Keratinocyte (primary cell): ENCODE data around the gene MIB1. TPM values are rescaled to one million over a fixed set of nuclear protein-coding genes. Genes with fewer than 3 reads are reported as not detected.

Source experiments
- DNase-seq: peaks from one replicate; pipeline ENCODE4 v3.0.0-alpha.2; 2011; ENCODE audit warnings: low read depth, missing footprints, low spot score
- FAIRE-seq: peaks from 2 replicates; lab custom pipeline; 2011; peaks lifted over from hg19 to GRCh38; lab: Jason Lieb, UNC
- H2AFZ ChIP-seq: 2 replicates; pipeline ENCODE4 v1.6.0; 2012; ENCODE audit warnings: low read length, control low read depth, inconsistent platforms; ENCODE audit not compliant: control insufficient read depth
- H3K27ac ChIP-seq: 2 replicates; pipeline ENCODE4 v1.5.1; 2011; ENCODE audit warnings: low read length; ENCODE audit not compliant: control insufficient read depth, insufficient read depth
- H3K27me3 ChIP-seq: 3 replicates; pipeline ENCODE4 v1.6.0; 2011; ENCODE audit warnings: low read length; ENCODE audit not compliant: control insufficient read depth, insufficient read depth; ENCODE audit errors: extremely low read depth
- H3K36me3 ChIP-seq, 2 experiments: 2 replicates in 1 of 2; 3 replicates in 1 of 2; pipeline ENCODE4 v1.5.1; 2011; ENCODE audit warnings: low read length in 2 of 2, mild to moderate bottlenecking in 1 of 2; ENCODE audit not compliant: control insufficient read depth in 2 of 2, insufficient read depth in 2 of 2; ENCODE audit errors: extremely low read depth in 1 of 2
- H3K4me1 ChIP-seq: 3 replicates; pipeline ENCODE4 v1.5.1; 2011; ENCODE audit warnings: low read length; ENCODE audit not compliant: control insufficient read depth, insufficient read depth; ENCODE audit errors: extremely low read depth
- H3K4me2 ChIP-seq: 3 replicates; pipeline ENCODE4 v1.6.0; 2011; ENCODE audit warnings: low read depth, low read length; ENCODE audit not compliant: control insufficient read depth, insufficient read depth; ENCODE audit errors: extremely low read depth
- H3K4me3 ChIP-seq, 3 experiments: fragments of 200-600 bp in 1 of 3; sonication (generic) in 1 of 3; 2 replicates in 2 of 3; 3 replicates in 1 of 3; pipeline ENCODE4 v1.5.1; 2011 to 2016; ENCODE audit warnings: low read length in 3 of 3, mild to moderate bottlenecking in 3 of 3, control low read depth in 2 of 3, inconsistent platforms in 1 of 3, low read depth in 1 of 3, mixed read lengths in 1 of 3, mixed run types in 1 of 3, moderate library complexity in 1 of 3; ENCODE audit not compliant: control insufficient read depth in 2 of 3, insufficient read depth in 2 of 3; ENCODE audit errors: extremely low read depth in 1 of 3
- H3K79me2 ChIP-seq: 2 replicates; pipeline ENCODE4 v1.6.0; 2012; ENCODE audit warnings: low read length; ENCODE audit not compliant: control insufficient read depth, insufficient read depth
- H3K9ac ChIP-seq: 3 replicates; pipeline ENCODE4 v1.6.0; 2011; ENCODE audit warnings: low read length; ENCODE audit not compliant: control insufficient read depth, insufficient read depth; ENCODE audit errors: extremely low read depth
- H3K9me1 ChIP-seq: 3 replicates; pipeline ENCODE4 v1.6.0; 2011; ENCODE audit warnings: low read length; ENCODE audit not compliant: control insufficient read depth, insufficient read depth; ENCODE audit errors: extremely low read depth
- H3K9me3 ChIP-seq: 2 replicates; pipeline ENCODE4 v1.5.1; 2012; ENCODE audit warnings: low read depth, low read length; ENCODE audit not compliant: control insufficient read depth
- H4K20me1 ChIP-seq: 3 replicates; pipeline ENCODE4 v1.6.0; 2011; ENCODE audit warnings: low read length; ENCODE audit not compliant: control insufficient read depth, insufficient read depth; ENCODE audit errors: extremely low read depth
- EZH2 ChIP-seq: IDR thresholded peaks from one replicate; pipeline ENCODE4 v1.6.1; 2012; ENCODE audit warnings: inconsistent platforms, mild to moderate bottlenecking, low read length, moderate library complexity
- dilution Hi-C: fragments of 300-500 bp; cut with MboI; formaldehyde crosslinking; loops from one replicate; pipeline ENCODE4 v1.7.0; 2020; ENCODE audit warnings: low sequenced_read_pairs; ENCODE audit not compliant: extremely low pct_ligation_motif_present
- polyA plus RNA-seq, 5 experiments: library from polyadenylated mRNA; depleted of rRNA in 3 of 5; stranded (reverse) in 3 of 5; stranded (forward) in 1 of 5; unstranded in 1 of 5; fragments of >200 nt; gene quantifications; 1 replicate in 1 of 5; 2 replicates in 3 of 5; 3 replicates in 1 of 5; pipeline versions ENCODE4 v1.2.1 to v1.2.3, GENCODE V29; 2011 to 2012; ENCODE audit warnings: missing spikeins in 2 of 5, low read depth in 1 of 5, low replicate concordance in 1 of 5
- TF ChIP-seq, protein P1 (sequence below), 3 experiments: IDR thresholded peaks in 1 of 3; conservative IDR thresholded peaks in 1 of 3; optimal IDR thresholded peaks in 1 of 3; 2 replicates in 2 of 3; 3 replicates in 1 of 3; pipeline versions ENCODE3 to v1.5.1; 2011; ENCODE audit warnings: low read length in 3 of 3, mild to moderate bottlenecking in 3 of 3, moderate library complexity in 2 of 3, control low read depth in 1 of 3, inconsistent platforms in 1 of 3; ENCODE audit not compliant: insufficient read depth in 2 of 3; ENCODE audit errors: extremely low read depth in 1 of 3

MIB1 gene
- polyA plus RNA-seq, 1 donor (not counting 4 experiments of a cell fraction or from before 2014, with no cell fraction given), result 24.8 TPM

DNA sequence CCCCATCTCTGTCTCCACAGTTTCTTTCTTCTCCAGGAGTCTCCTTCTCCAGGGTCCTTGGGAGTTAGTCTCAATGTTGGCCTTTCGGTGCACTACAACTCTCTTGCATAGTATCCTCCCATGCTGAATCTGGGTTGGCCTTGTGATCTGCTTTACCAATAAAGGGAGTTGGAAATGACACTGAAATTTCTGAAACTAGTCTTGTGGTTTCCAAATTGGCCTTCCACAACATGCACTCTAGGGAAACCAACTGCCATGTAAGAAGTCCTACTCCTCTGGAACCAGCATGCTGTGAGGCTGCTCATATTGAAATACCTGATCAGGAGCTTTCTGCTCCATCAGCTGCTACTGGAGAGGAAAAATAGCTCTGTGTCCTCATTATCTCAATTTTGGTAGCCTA lies 26.1 kb upstream of the MIB1 start:
- dilution Hi-C loops, result no loop called here
- TF ChIP-seq, protein P1, sequence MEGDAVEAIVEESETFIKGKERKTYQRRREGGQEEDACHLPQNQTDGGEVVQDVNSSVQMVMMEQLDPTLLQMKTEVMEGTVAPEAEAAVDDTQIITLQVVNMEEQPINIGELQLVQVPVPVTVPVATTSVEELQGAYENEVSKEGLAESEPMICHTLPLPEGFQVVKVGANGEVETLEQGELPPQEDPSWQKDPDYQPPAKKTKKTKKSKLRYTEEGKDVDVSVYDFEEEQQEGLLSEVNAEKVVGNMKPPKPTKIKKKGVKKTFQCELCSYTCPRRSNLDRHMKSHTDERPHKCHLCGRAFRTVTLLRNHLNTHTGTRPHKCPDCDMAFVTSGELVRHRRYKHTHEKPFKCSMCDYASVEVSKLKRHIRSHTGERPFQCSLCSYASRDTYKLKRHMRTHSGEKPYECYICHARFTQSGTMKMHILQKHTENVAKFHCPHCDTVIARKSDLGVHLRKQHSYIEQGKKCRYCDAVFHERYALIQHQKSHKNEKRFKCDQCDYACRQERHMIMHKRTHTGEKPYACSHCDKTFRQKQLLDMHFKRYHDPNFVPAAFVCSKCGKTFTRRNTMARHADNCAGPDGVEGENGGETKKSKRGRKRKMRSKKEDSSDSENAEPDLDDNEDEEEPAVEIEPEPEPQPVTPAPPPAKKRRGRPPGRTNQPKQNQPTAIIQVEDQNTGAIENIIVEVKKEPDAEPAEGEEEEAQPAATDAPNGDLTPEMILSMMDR (optimal IDR thresholded peaks at IDR 0.05 in 1 of 3, IDR thresholded peaks at IDR 0.05 in 1 of 3, conservative IDR thresholded peaks at IDR 0.05 in 1 of 3; ENCODE audit: extremely low read depth in 1 of 3, insufficient read depth in 2 of 3, low read length in 3 of 3), result no peak
- no peak for TF ChIP-seq EZH2

DNA sequence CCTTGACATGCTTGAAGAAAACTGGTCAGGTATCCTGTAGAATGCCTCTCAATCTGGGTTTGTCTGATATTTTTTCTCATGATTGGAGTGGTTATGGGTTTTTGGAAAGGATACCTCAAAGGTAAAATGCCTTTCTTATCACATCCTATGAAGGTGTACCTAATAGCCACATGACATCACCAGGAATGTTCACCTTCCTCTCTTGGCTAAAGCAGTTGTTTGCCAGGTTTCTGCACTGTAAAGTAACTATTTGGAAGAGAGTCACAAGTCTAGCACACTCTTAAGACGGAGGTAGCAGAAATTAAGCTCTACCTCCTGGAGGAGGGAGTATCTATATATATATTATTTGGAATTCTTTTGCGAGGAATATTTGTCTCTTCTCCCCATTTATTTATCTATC lies 17.9 kb upstream of the MIB1 start:
- TF ChIP-seq, protein P1 (optimal IDR thresholded peaks at IDR 0.05 in 1 of 3, IDR thresholded peaks at IDR 0.05 in 1 of 3, conservative IDR thresholded peaks at IDR 0.05 in 1 of 3; ENCODE audit: extremely low read depth in 1 of 3, insufficient read depth in 2 of 3, low read length in 3 of 3), result no peak
- no peak for TF ChIP-seq EZH2
- Histone ChIP-seq H3K4me3 (no peak overlapping the region), H3K79me2 (no peaks in the 10 kb centered on the region), H3K27ac (no peak overlapping the region), H3K9me3 (no peaks in the 10 kb centered on the region), H3K9ac (no peak overlapping the region), H3K9me1 (no peaks in the 10 kb centered on the region), H3K36me3 (no peaks in the 10 kb centered on the region), H3K4me2 (no peak overlapping the region), H4K20me1 (no peaks in the 10 kb centered on the region), H3K4me1 (no peaks in the 10 kb centered on the region), H2AFZ (no peak overlapping the region), H3K27me3 (no peaks in the 10 kb centered on the region)
- dilution Hi-C loops, result no loop called here
- no peak for DNase-seq
- FAIRE-seq, result no peak

More for the DNA sequence above, 26.1 kb upstream of the MIB1 start:
- no peak overlapping the region for H3K27ac ChIP-seq
- H3K9me1 ChIP-seq, result no peaks in the 10 kb centered on the region
- no peak overlapping the region for H3K4me2 ChIP-seq
- no peaks in the 10 kb centered on the region for H3K79me2 ChIP-seq
- H3K9ac ChIP-seq, result no peak overlapping the region
- FAIRE-seq (no peak), DNase-seq (no peak)
- no peak overlapping the region for H2AFZ ChIP-seq
- H3K36me3 ChIP-seq, result no peaks in the 10 kb centered on the region
- no peaks in the 10 kb centered on the region for H3K4me1 ChIP-seq
- H3K27me3 ChIP-seq, result no peaks in the 10 kb centered on the region
- no peak overlapping the region for H3K4me3 ChIP-seq
- no peaks in the 10 kb centered on the region for H4K20me1 ChIP-seq
- no peaks in the 10 kb centered on the region for H3K9me3 ChIP-seq
